HG02938 (cell line): Measurements from ENCODE around the gene CD247.
"Not testable (repeated sequence)": the region's sequence is repeated elsewhere in the genome, so short reads cannot be mapped to it uniquely, and the experiment has no call there.

Source experiments
- ATAC-seq: cut with Tn5 transposase; IDR thresholded peaks from one replicate; pipeline ENCODE4 v1.9.1; 2021; ENCODE audit warnings: mild to moderate bottlenecking, moderate library complexity; ENCODE audit not compliant: unreplicated experiment

The CD247 gene

GRCh38 chr1:167518331-167518700, at the start of gene CD247:
TSS of gene CD247 (minus strand) at chr1:167518529. CDS start at chr1:167518465, 64 bp downstream.
- no peak for ATAC-seq

DNA sequence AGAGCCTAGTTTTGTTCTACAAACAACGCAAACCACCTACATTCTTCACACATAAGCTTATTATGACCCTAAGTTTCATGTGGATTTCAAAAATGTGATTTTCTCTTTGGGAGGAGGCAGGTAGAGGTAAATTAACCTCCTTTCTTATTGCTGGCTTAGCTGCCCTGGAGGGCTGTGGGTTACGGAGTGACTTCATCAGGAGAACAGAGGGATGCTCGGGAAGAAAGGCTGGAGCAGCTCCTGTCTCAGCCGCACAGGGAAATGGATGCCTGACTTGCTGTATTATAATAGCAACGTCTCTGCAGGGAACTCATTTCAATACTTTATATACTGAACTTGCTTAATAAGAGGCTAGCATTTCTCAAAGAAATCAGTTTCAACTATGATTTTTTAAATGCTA, 49.3 kb upstream of the CD247 start:
- no peak for ATAC-seq

DNA sequence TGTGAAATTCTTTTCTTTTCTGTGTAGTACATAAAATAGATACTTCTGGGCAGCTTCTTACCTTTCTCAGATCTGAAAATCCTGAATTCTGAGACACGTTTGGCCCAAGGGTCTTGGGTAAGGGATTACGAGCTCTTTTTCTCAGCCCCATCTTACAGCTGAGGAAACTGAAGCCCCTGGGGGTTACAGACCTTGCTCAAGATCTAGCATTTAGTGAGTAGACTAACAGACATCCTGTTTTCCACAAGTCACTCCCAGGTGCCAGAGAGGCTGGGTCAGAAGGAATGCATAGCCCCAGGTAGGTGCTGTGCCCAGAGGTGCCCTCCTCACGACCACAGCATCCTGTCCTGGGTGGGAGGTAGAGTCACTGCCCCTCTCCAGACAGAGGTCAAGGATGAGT, 48.4 kb upstream of the CD247 start:
- ATAC-seq: no peak

- no peak for ATAC-seq
Observed at GRCh38 chr1:167565922-167566321, 47.6 kb upstream of the CD247 start.

- no peak for ATAC-seq
Observed at GRCh38 chr1:167564612-167565270, 46.4 kb upstream of the CD247 start.

DNA sequence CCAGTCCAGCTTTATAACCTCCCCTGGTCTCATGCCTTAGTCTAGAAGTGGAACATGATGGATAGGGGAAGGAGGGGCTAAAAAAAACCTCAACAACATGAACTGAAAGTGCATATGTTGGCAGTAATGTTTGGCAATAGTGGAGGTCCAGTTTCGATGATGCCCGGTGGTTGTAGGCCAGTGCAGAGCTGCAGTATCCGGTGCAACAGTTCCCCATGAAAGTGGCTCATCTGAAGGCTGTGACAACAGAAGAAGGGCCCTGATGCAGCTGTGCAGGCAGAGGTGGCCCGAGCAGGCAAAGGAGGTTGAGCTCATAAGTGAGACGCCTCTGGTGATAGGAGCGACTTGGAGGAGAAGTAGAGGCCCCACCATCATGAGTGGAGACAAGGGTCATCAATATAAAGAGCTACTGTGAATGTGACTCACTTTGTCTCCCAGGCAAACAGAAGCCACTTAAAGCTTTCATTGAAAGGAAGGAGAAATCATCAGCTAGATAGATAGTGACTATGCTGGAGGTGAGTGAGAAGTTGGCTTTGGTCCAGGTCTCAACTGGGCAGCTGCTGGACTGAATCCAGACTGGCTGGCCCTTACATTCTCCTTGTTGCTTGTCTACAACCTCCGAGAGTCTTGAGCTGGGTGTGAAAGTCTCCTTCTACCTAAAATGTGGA, 45.4 kb upstream of the CD247 start:
- ATAC-seq: no peak

- no peak for ATAC-seq
Observed at GRCh38 chr1:167562702-167563101, 44.4 kb upstream of the CD247 start.

- ATAC-seq: no peak
Observed at GRCh38 chr1:167561753-167562152, 43.4 kb upstream of the CD247 start.

GRCh38 chr1:167555971-167556714, 37.8 kb upstream of the CD247 start:
- ATAC-seq: peak; percentile 33

DNA sequence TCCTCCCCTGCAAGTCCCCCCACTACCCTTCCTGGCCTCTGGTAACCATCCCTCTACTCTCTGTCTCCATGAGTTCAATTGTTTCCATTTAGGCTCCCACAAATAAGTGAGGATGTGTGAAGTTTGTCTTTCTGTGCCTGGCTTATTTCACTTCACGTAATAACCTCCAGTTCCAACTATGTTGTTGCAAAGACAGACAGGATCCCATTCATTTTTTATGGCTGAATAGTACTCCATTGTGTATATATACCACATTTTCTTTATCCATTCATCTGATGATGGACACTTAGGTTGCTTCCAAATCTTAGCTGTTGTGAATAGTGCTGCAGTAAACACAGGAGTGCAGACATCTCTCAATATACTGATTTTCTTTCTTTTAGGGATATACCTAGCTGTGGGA, 36.7 kb upstream of the CD247 start:
- ATAC-seq: not testable (repeated sequence)

- peak; percentile 7 for ATAC-seq
Observed at GRCh38 chr1:167554028-167554779, 35.9 kb upstream of the CD247 start.

- ATAC-seq: peak; percentile 95
Observed at GRCh38 chr1:167553136-167554027, 35.1 kb upstream of the CD247 start, which contains the start of gene CREG1. TSS of gene CREG1 (minus strand) at chr1:167553762.

GRCh38 chr1:167551362-167551761, 33.0 kb upstream of the CD247 start:
- ATAC-seq: no peak

GRCh38 chr1:167548059-167548932, 30.0 kb upstream of the CD247 start:
- no peak for ATAC-seq

DNA sequence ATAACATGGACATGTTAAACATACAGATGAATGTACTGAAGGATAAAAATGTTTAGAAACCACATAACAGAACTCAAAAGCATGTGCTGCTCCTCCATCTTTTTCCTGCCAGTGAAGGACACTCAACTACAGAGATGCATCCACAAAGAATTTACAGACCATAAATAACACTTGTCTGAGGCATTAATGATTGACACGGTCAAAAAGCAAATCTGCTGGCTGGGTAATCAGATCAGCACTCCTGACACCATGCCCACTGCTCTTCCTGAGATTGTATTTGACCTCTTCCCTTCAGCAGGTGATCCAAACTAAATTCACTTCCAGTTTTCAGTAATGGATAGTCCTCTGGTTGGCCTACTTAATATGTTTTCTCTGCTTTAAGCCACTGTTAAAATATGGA, 28.6 kb upstream of the CD247 start:
- no peak for ATAC-seq

DNA sequence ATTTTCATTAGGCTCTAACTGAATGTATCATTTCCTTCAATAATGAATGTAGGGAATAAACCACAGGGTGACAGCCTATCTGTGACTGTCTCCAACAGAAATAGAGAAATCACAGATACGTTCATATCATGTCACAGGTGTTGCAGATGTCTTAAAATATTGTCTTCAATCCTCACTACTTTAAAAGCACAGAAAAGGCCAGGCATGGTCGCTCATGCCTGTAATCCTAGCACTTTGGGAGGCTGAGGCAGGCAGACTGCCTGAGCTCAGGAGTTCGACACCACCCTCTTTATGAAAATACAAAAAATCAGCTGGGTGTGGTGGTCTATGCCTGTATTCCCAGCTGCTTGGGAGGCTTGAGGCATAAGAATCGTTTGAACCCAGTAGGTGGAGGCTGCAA, 27.0 kb upstream of the CD247 start:
- no peak for ATAC-seq

DNA sequence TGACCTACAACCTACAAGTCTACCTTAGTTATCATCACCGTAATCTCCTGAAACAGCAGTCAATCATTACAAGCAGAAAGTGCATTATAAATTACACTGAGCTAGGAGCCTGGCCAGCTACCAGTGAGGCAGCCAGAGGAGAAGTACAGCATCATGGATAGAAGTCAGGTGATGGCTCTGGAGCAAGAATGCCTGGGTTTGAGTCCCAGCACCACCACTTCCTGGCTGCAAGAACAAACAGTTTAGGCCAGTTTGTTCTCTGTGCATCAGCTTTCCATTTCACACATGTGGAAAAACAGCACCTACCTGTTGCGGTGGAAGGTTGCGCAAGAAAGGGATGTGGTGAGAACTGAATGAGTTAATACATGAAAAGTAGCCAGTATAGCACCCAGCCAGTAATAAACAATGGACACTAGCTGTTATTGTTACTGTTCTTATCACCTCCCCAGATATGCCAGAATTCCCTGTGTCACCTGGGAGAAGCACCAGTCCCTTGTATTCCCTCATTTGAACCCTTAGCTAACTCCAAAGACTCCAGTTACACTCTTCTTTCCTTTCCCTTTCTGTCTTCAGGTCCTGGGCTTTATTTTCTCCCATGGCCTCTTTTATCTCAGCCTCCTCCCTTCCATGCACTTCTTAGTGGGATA, 26.2 kb upstream of the CD247 start:
- no peak for ATAC-seq

- no peak for ATAC-seq
Observed at GRCh38 chr1:167543199-167543990, 25.1 kb upstream of the CD247 start.
